GM12872 (cell line): ENCODE results near the gene EI24.

ENCODE experiments used
- CTCF ChIP-seq: IDR thresholded peaks from 3 replicates; pipeline ENCODE4 v1.5.1; 2011; ENCODE audit warnings: low read depth, mild to moderate bottlenecking, low read length, moderate library complexity; ENCODE audit not compliant: insufficient read depth

EI24 gene

GRCh38 chr11:125568970-125569914 is at the start of gene EI24:
EI24 (plus strand) TSS chr11:125569477; CDS start chr11:125572528, 3,051 bp downstream.
- peak; percentile 80 for TF ChIP-seq CTCF

DNA sequence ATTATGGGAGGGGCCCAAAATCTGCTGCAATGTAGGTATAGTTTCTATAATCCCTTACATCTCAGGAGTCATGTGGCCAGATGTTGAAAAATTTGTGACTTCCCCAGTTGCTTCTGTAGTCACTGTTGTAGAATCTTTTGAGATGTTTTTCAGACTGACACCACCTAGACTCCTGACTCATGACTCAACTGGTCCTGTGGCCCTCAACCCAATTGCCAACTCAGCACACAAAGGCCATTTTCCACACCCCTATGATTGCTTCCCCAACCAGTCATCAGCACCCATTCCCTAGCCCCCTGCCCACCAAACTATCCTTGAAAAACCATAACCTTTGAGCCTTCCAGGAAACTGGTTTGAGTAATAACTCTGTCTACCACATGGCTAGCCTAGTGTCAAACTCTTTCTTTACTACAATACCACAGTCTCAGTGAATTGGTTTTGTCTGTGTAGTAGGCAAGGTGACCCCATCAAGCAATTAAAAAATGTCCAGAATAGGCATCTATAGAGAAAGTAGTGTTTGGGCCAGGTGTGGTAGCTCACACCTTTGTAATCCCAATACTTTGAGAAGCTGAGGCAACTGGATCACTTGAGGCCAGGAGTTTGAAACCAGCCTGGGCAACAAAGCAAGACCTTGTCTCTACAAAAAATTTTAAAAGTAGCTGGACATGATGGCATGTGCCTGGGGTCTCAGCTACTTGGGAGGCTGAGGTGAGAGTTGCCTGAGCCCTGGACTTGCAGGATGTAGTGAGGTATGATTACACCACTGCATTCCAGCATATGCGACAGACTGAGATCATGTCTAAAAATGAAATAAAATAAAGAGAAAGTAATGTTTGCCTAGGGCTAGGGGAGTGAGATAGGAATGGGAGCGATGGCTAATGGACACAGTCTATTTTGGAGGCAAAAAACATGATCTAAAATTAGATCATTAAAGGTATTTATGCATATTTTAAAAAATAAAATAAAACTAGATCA is 49.1 kb upstream of the EI24 start:
- TF ChIP-seq CTCF, result no peak

DNA sequence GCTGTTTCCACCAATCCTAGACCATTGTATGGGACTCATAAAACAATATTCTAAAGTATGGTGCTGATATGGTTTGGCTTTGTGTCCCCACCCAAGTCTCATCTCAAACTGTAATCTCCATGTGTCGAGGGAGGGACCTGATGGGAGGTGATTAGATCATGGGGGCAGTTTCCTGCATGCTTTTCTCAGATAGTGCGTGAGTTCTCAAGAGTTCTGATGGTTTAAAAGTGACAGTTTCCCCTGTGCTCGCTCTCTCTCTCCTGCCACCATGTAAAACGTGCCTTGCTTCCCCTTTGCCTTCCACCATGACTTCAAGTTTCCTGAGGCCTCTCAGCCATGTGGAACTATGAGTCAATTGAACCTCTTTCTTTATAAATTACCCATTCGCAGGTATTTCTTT is 44.0 kb upstream of the EI24 start:
- TF ChIP-seq CTCF, result no peak

DNA sequence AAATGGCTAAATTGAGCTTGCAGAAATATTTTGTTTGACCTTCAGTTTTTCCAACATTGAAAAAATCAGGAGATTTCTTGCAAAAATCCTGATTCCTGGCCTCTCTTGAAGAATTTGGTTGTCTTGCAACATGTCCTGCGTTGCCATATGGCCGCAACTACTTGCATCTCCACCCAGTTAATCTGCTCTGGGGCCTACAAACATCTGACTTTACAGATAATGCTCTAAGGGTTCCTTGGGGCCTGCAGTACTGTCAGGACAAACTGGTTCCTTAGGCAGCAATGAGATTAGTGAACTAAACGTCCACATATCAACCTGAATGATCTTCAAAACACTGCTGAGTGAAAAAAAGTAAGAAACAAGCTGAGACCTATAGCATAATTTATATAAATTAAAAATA is 36.6 kb upstream of the EI24 start:
- TF ChIP-seq CTCF, result no peak

GRCh38 chr11:125535585-125535984 is 33.7 kb upstream of the EI24 start:
- no peak for TF ChIP-seq CTCF

- no peak for TF ChIP-seq CTCF
These were observed 26.6 kb upstream of the EI24 start for GRCh38 chr11:125542709-125543108.

DNA sequence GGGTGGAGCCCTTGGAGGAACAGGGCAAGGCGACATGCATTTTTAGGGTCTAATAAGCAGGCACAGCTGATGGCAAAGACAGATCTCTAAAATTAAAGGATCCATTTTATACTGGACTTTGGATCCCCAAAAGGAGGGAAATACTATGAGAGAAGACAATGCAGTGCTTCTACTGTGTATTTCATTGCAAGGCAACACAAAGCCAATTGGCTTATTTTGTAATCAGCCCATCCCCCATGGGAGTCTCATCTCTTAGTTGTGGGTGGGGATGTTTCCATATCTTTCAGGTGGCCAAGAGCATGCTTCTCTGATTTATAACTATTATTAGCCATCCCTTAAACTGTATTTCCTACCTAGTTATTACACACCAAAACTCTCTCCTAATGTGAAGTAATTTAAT is 18.5 kb upstream of the EI24 start:
- TF ChIP-seq CTCF, result no peak
